Panc1 (cell line): Measurements from ENCODE around the gene UBE2N.

Source experiments
- CTCF ChIP-seq: fragments of 450-650 bp; IDR thresholded peaks from 2 replicates; pipeline ENCODE4 v1.5.1; 2017; ENCODE audit warnings: mild to moderate bottlenecking
- POLR2AphosphoS5 ChIP-seq: IDR thresholded peaks from 2 replicates; pipeline ENCODE4 v1.6.1; 2012; ENCODE audit warnings: mild to moderate bottlenecking, low read depth, low read length, moderate library complexity
- REST ChIP-seq, 2 experiments: IDR thresholded peaks; 2 replicates each; pipeline ENCODE4 v1.6.1; 2011 to 2012; ENCODE audit warnings: low read depth in 2 of 2, control low read depth in 1 of 2, low read length in 1 of 2, mild to moderate bottlenecking in 1 of 2, moderate library complexity in 1 of 2; ENCODE audit not compliant: insufficient read depth in 1 of 2
- SIN3A ChIP-seq: IDR thresholded peaks from 2 replicates; pipeline ENCODE4 v1.6.1; 2012; ENCODE audit warnings: low read depth, mild to moderate bottlenecking, low read length, moderate library complexity, borderline replicate concordance; ENCODE audit not compliant: insufficient read depth
- TCF7L2 ChIP-seq: IDR thresholded peaks from 2 replicates; pipeline ENCODE4 v1.6.1; 2011; ENCODE audit warnings: mild to moderate bottlenecking, low read depth, low read length, inconsistent platforms

GRCh38 chr12:93358821-93359220 lies 82.9 kb downstream of the UBE2N start:
- TF ChIP-seq CTCF (no peak), POLR2AphosphoS5 (no peak), SIN3A (no peak), REST (IDR thresholded peaks at IDR 0.05; ENCODE audit: insufficient read depth in 1 of 2, low read depth in 2 of 2, low read length in 1 of 2) (no peak), TCF7L2 (no peak)
